Activated gamma-delta T cell (primary cell): Measurements from ENCODE around the gene PSAP.

ENCODE experiments used
- DNase-seq: peaks from one replicate; lab custom pipeline; 2025; lab: John Stamatoyannopoulos, UW

Gene PSAP

GRCh38 chr10:71829171-71829570 is 21.9 kb downstream of the PSAP start:
- no peak for DNase-seq

GRCh38 chr10:71828702-71829101 is 22.3 kb downstream of the PSAP start:
- DNase-seq: no peak

- no peak for DNase-seq
Observed at GRCh38 chr10:71827852-71828251, 23.2 kb downstream of the PSAP start.

- no peak for DNase-seq
Observed at GRCh38 chr10:71825217-71825616, 25.8 kb downstream of the PSAP start.

- DNase-seq: no peak
Observed at GRCh38 chr10:71824333-71824732, 26.7 kb downstream of the PSAP start.

- DNase-seq: no peak
Observed at GRCh38 chr10:71823356-71823755, 27.7 kb downstream of the PSAP start.

- DNase-seq: no peak
Observed at GRCh38 chr10:71821909-71822763, 28.9 kb downstream of the PSAP start.

- no peak for DNase-seq
Observed at GRCh38 chr10:71820966-71821365, 30.1 kb downstream of the PSAP start.

- DNase-seq: no peak
Observed at GRCh38 chr10:71819985-71820384, 31.1 kb downstream of the PSAP start.

GRCh38 chr10:71819441-71819861 is 31.6 kb downstream of the PSAP start:
- DNase-seq: no peak

- DNase-seq: no peak
Observed at GRCh38 chr10:71818674-71819260, 32.3 kb downstream of the PSAP start.

- no peak for DNase-seq
Observed at GRCh38 chr10:71817831-71818655, 33.0 kb downstream of the PSAP start.

GRCh38 chr10:71816936-71817618 is 34.0 kb downstream of the PSAP start:
- DNase-seq: no peak

- DNase-seq: no peak
Observed at GRCh38 chr10:71816421-71816851, 34.6 kb downstream of the PSAP start.

GRCh38 chr10:71815515-71816130 is 35.4 kb downstream of the PSAP start:
- no peak for DNase-seq

- DNase-seq: no peak
Observed at GRCh38 chr10:71814922-71815411, 36.1 kb downstream of the PSAP start.

- no peak for DNase-seq
Observed at GRCh38 chr10:71812913-71813590, 38.0 kb downstream of the PSAP start.

- peak; percentile 56 for DNase-seq
Observed at GRCh38 chr10:71812016-71812912, 38.8 kb downstream of the PSAP start.

GRCh38 chr10:71811351-71811750 is 39.7 kb downstream of the PSAP start:
- no peak for DNase-seq
